NCI-H526 (cell line): ENCODE data around the gene NFIA.

ENCODE experiments used
- DNase-seq, 2 experiments: peaks; one replicate each; lab custom pipeline; 2025; lab: John Stamatoyannopoulos, UW

Gene NFIA

GRCh38 chr1:61247051-61247825, 164.9 kb downstream of the NFIA start:
- no peak for DNase-seq

GRCh38 chr1:61247881-61248752, 165.8 kb downstream of the NFIA start:
- no peak for DNase-seq

- DNase-seq = no peak
Observed at GRCh38 chr1:61250933-61251332, 168.6 kb downstream of the NFIA start.

- DNase-seq = no peak
Observed at GRCh38 chr1:61253059-61253735, 170.8 kb downstream of the NFIA start.

- DNase-seq = no peak
Observed at GRCh38 chr1:61253912-61254633, 171.7 kb downstream of the NFIA start.

GRCh38 chr1:61254634-61255357, 172.4 kb downstream of the NFIA start:
- DNase-seq = no peak

GRCh38 chr1:61255358-61255703, 173.0 kb downstream of the NFIA start:
- no peak for DNase-seq

- no peak for DNase-seq
Observed at GRCh38 chr1:61259379-61260148, 177.2 kb downstream of the NFIA start.

- no peak for DNase-seq
Observed at GRCh38 chr1:61260171-61260570, 177.8 kb downstream of the NFIA start.

GRCh38 chr1:61261595-61261994, 179.2 kb downstream of the NFIA start:
- no peak for DNase-seq

- no peak for DNase-seq
Observed at GRCh38 chr1:61263905-61264824, 181.8 kb downstream of the NFIA start.

- no peak for DNase-seq
Observed at GRCh38 chr1:61264825-61265242, 182.5 kb downstream of the NFIA start.

GRCh38 chr1:61265665-61266064, 183.3 kb downstream of the NFIA start:
- DNase-seq = no peak

- no peak for DNase-seq
Observed at GRCh38 chr1:61266738-61267137, 184.4 kb downstream of the NFIA start.

GRCh38 chr1:61268546-61269240, 186.3 kb downstream of the NFIA start:
- DNase-seq = peak; percentile 47 to 67

- peak; percentile 35 to 43 for DNase-seq
Observed at GRCh38 chr1:61269602-61270001, 187.2 kb downstream of the NFIA start.

GRCh38 chr1:61270107-61270506, 187.7 kb downstream of the NFIA start:
- no peak for DNase-seq

GRCh38 chr1:61270761-61271411, 188.5 kb downstream of the NFIA start:
- no peak for DNase-seq
